ENCODE measurements around the gene CGA.

GRCh38 chr6:87099472-87099871 lies 4.6 kb upstream of the CGA start:
- no peak for TF ChIP-seq GATA2 (IDR thresholded peaks at IDR 0.05; ENCODE audit: low read depth, low read length)
- no peak for TF ChIP-seq GATA3 (IDR thresholded peaks at IDR 0.05; ENCODE audit: low read depth, low read length)
